ENCODE measurements around the gene MIEF1.

- TF ChIP-seq POLR2A (IDR thresholded peaks at IDR 0.05; ENCODE audit: low read depth, low read length) (no peak), POLR2AphosphoS5 (IDR thresholded peaks at IDR 0.05; ENCODE audit: low read depth, low read length) (no peak), TAF1 (IDR thresholded peaks at IDR 0.05; ENCODE audit: borderline replicate concordance, low read depth, low read length) (no peak)
These were observed 57.5 kb downstream of the MIEF1 start for GRCh38 chr22:39559456-39560105.

Measured in GM12892 (cell line).